ENCODE measurements around the gene GSX2.

- TF ChIP-seq CTCF (IDR thresholded peaks at IDR 0.05) (no peak), POLR2A (IDR thresholded peaks at IDR 0.05) (no peak)
Measured at GRCh38 chr4:54140287-54140686, 40.3 kb downstream of the GSX2 start.
